ENCODE data around the gene KRT37. TPM values are rescaled to one million over a fixed set of nuclear protein-coding genes. Genes with fewer than 3 reads are reported as not detected.

Gene KRT37
- total RNA-seq, 2 donors from 2014 or later = not detected

DNA sequence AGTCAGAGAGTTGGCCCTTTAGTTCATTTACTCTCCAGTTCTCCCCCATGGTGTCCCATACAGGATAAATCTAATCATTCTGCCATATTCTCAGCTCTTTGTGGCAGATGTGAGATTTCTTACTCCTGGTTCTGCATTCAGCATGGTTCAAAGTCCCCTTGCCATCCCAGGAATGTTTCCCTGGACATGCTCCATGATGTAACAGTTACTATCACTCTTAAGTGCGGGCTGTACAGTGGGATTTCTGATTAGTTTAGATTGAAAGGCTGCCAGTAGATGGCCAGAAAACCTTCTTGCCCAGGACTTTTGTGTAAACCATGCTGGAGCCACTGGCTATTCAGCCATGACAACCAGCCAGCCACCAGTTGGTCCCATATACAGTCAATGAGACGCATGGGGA is 10.4 kb downstream of the KRT37 start:
- ATAC-seq = no peak
- Histone ChIP-seq H3K27ac (no peak overlapping the region), H3K36me3 (replicated peaks in 1 of 2; ENCODE audit: insufficient read depth in 1 of 2, low read depth in 2 of 2) (no peaks in the 10 kb centered on the region), H3K27me3 (no peaks in the 10 kb centered on the region), H3K4me3 (no peak overlapping the region), H3K9me3 (no peaks in the 10 kb centered on the region), H3K4me1 (no peaks in the 10 kb centered on the region)
- TF ChIP-seq POLR2A (IDR thresholded peaks at IDR 0.05) = no peak
- WGBS, 2 donors = 77 to 78% methylated on average over 2 of the region's 2 CpGs
- intact Hi-C loops (cut with DNase I) = no loop called here
- no peak for DNase-seq

DNA sequence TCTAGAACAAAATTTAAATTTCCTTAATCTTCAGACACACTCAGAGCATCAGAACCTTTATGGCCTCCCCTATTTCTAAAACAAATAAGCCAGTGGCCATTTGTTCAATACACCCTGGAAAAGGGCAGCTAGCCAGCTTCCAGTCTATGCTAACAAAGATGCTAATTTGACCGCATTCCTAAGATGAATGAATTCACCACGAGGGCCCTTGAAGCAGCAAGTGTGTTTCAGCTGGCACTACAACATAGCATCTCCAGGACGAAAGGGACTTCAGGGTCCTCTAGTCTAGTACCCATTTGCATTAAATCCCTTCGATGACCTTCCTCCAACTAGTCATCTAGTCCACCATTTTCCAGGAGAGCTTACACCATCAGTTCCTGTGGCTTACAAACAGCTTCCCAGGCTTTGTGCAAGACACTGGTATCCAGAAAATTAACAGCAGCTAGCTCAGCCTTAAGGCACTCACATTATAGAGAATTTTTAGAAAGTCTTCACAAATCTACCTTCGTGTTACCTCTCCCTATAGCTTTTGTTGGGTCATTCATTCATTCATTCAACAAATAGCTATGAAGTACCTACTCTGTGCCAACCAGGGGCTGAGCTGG is 10.9 kb downstream of the KRT37 start:
- intact Hi-C loops (cut with DNase I) = no loop called here

DNA sequence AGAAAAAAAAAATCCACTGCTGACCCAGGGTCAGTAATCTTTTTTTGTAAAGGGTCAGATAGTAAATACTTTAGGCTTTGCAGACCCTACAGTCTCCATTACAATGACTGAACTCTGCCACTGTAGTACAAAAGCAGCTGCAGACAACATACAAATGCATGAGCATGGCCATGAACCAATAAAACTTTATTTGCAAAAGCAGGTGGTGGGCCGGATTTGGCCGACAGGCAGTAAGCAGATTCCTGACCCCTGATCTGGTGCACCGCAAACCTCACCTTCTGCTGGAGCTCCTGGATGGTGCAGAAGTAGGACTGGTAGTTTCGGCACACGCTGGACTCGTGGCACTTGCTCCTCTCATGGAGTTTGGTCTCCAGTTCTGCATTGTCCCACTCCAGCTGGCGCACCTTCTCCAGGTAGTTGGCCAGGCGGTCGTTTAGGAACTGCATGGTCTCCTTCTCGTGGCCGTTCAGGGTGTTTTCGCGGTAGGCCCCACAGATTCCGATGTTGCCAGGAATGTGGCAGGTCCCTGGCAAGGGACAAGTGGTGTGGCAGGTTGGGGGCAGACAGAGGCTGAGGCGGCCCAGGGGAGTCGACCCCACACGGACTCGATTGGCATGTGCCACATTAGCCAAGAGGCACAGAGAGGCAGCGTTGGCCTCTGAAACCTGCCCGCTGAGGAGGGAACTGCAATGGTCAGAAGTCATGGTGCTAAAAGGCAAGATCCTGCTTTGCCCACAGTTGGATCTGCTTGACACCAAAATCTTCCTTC is 13.1 kb downstream of the KRT37 start:
- H3K27ac ChIP-seq = no peak overlapping the region
- 84 to 89% methylated on average over 15 to 20 of the region's 20 CpGs for WGBS, 2 donors
- no peak overlapping the region for H3K4me3 ChIP-seq
- DNase-seq (no peak), ATAC-seq (no peak)
- no peaks in the 10 kb centered on the region for H3K9me3 ChIP-seq
- TF ChIP-seq POLR2A (IDR thresholded peaks at IDR 0.05) = no peak
- TF ChIP-seq, protein P1, sequence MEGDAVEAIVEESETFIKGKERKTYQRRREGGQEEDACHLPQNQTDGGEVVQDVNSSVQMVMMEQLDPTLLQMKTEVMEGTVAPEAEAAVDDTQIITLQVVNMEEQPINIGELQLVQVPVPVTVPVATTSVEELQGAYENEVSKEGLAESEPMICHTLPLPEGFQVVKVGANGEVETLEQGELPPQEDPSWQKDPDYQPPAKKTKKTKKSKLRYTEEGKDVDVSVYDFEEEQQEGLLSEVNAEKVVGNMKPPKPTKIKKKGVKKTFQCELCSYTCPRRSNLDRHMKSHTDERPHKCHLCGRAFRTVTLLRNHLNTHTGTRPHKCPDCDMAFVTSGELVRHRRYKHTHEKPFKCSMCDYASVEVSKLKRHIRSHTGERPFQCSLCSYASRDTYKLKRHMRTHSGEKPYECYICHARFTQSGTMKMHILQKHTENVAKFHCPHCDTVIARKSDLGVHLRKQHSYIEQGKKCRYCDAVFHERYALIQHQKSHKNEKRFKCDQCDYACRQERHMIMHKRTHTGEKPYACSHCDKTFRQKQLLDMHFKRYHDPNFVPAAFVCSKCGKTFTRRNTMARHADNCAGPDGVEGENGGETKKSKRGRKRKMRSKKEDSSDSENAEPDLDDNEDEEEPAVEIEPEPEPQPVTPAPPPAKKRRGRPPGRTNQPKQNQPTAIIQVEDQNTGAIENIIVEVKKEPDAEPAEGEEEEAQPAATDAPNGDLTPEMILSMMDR (IDR thresholded peaks at IDR 0.05) = no peak
- no peaks in the 10 kb centered on the region for H3K36me3 ChIP-seq (replicated peaks in 1 of 2; ENCODE audit: insufficient read depth in 1 of 2, low read depth in 2 of 2)
- no peaks in the 10 kb centered on the region for H3K4me1 ChIP-seq
- no peaks in the 10 kb centered on the region for H3K27me3 ChIP-seq
- intact Hi-C loops (cut with DNase I) = no loop called here

More for the DNA sequence above, 10.9 kb downstream of the KRT37 start:
- Histone ChIP-seq H3K27ac (no peak overlapping the region), H3K4me3 (no peak overlapping the region), H3K36me3 (replicated peaks in 1 of 2; ENCODE audit: insufficient read depth in 1 of 2, low read depth in 2 of 2) (no peaks in the 10 kb centered on the region), H3K9me3 (no peaks in the 10 kb centered on the region), H3K27me3 (no peaks in the 10 kb centered on the region), H3K4me1 (no peaks in the 10 kb centered on the region)
- TF ChIP-seq POLR2A (IDR thresholded peaks at IDR 0.05) = no peak
- TF ChIP-seq, protein P1 (IDR thresholded peaks at IDR 0.05) = no peak
- no peak for DNase-seq
- ATAC-seq = no peak
- WGBS, 2 donors = 47 to 60% methylated on average over 5 of the region's 5 CpGs

DNA sequence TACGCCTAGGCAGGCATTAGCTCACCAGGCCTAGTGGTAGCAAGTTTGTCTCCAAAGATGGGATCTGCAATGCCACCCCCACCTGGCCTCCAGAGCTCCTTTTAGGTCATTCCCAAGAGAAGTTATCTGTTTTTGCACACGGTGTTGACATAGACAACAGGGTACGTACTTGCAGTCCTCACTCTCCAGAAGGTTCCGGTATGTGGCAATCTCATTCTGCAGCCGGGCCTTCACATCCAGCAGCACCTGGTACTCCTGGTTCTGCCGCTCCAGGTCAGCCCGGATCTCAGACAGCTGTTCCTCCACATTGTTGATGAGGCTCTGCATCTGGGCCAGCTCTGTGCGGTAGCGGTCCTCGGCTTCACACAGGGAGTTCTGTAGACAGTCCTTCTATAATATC is 17.2 kb downstream of the KRT37 start:
- H3K9me3 ChIP-seq = no peaks in the 10 kb centered on the region
- no peak overlapping the region for H3K27ac ChIP-seq
- H3K4me1 ChIP-seq = no peaks in the 10 kb centered on the region
- H3K4me3 ChIP-seq = no peak overlapping the region
- no peak for DNase-seq
- no peak for ATAC-seq
- H3K27me3 ChIP-seq = no peaks in the 10 kb centered on the region
- no peaks in the 10 kb centered on the region for H3K36me3 ChIP-seq (replicated peaks in 1 of 2; ENCODE audit: insufficient read depth in 1 of 2, low read depth in 2 of 2)
- WGBS, 2 donors = 80 to 88% methylated on average over 10 of the region's 10 CpGs
- TF ChIP-seq, protein P1 (IDR thresholded peaks at IDR 0.05) = no peak
- TF ChIP-seq POLR2A (IDR thresholded peaks at IDR 0.05) = no peak
- intact Hi-C loops (cut with DNase I) = no loop called here

DNA sequence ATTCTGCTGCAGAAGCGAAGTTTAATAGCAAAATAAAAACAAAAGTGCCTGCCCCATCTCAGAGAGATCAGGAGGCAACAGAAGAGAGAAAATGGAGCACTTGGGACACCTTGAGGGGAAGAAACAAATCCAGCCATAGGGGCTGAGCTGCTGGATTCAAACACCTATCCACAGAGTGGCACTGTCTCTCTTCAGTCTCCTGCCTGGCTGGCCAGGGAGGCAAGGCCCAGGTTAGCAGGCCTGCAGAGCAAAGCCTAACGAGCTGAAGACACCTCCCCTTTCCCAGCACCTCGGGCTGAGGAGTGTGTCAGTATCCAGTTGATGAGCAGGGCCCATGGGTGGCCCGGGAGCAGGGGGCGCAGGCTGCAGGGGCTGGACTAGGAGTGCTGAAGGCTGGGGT is 18.2 kb downstream of the KRT37 start:
- DNase-seq (no peak), ATAC-seq (no peak)
- H3K4me3 ChIP-seq = no peak overlapping the region
- TF ChIP-seq, protein P1 (IDR thresholded peaks at IDR 0.05) = no peak
- TF ChIP-seq POLR2A (IDR thresholded peaks at IDR 0.05) = no peak
- 52 to 68% methylated on average over 5 of the region's 5 CpGs for WGBS, 2 donors
- no peaks in the 10 kb centered on the region for H3K36me3 ChIP-seq (replicated peaks in 1 of 2; ENCODE audit: insufficient read depth in 1 of 2, low read depth in 2 of 2)
- H3K9me3 ChIP-seq = no peaks in the 10 kb centered on the region
- no peaks in the 10 kb centered on the region for H3K4me1 ChIP-seq
- no peaks in the 10 kb centered on the region for H3K27me3 ChIP-seq
- intact Hi-C loops (cut with DNase I) = no loop called here
- H3K27ac ChIP-seq = no peak overlapping the region

Measured in body of pancreas (tissue), 4 donors.